HG03571 (cell line): Measurements from ENCODE around the gene COMP.
"Not testable (repeated sequence)": the region's sequence is repeated elsewhere in the genome, so short reads cannot be mapped to it uniquely, and the experiment has no call there.

Experiments used
- ATAC-seq: cut with Tn5 transposase; IDR thresholded peaks from one replicate; pipeline ENCODE4 v1.9.1; 2021; ENCODE audit not compliant: unreplicated experiment

The COMP gene

DNA sequence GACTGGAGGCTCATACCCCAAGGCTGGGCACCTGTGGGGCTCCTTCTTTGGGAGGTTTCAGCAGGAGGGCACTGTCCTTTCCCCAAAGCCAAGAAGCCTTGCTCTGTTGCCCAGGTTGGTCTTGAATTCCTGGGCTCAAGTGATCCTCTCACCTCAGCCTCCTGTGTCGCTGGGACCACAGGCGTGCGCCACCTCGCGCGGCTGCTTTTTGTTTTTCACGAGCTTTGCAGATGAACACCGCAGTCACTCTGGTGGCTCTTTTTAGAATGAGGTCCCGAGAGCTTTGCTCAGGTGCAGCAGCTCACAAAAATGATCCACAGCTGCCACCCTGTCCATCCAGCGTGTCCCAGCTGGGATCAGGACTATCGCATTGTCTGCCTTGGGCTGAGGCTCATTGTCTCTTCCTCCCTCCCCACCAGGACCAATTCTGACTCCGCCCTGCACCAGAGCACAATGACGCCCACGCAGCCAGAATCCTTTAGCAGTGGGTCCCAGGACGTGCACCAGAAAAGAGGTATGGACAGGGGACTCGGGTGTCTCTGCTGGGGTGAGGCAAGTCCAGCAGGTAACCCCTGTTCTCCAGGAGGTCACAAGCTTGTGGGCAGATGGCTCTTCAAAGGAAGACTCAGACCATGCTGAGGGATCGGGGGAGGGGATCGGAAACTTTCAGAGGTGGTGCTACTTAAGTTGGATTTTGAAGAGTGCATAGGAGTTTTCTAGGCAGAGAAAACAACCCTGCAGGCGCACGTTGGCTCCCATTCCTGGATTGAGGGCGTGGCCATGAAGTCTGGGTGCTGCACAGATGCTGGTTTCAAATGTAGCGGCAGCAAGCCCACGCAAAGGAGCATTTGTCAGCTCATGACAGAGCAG lies 41.5 kb downstream of the COMP start:
- ATAC-seq = no peak

DNA sequence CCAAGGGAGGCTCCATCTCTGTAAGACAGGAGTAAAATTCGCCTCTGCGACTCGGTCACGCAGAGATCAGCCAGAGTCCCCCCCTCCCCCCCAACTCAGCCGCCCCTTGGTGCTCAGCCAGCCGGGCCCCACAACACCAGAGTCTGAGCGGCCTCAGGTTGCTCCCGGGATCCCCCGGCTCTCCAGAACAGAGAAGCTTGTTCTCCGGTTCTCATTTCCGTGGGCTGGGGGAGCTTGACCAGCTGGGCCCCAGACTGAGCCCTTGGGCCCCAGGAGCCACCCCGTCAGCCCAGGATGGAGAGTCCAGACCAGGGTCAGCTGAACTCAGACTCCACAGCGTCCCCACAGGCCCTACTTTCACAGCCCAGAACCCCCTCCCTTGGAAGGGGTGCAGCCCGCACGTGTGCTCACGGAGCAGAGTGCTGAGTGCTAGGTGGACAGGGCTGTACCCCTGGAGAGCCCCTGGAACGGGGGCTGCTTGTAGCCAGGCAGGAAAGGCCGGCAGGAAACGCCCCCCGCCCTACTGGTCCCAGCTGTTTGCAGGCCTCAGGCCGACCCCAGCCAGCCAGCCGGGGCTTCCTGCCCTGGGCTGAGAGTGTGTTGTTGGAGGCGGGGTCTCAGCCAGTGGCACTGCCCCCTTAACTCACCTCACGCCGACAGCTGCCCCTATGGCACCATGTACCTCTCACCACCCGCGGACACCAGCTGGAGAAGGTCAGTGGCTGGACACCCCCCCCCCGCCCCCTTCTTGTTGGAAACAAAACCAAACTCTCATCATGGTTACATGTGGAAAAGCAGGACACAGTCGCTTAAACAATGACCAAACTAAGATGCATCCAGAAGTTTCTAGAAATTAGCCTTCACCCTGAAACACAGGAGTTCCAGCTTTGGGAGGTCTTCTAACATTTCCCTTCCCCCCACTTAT lies 44.4 kb downstream of the COMP start:
- ATAC-seq = no peak

- no peak for ATAC-seq
These were observed 45.2 kb downstream of the COMP start for GRCh38 chr19:18745931-18746330.

DNA sequence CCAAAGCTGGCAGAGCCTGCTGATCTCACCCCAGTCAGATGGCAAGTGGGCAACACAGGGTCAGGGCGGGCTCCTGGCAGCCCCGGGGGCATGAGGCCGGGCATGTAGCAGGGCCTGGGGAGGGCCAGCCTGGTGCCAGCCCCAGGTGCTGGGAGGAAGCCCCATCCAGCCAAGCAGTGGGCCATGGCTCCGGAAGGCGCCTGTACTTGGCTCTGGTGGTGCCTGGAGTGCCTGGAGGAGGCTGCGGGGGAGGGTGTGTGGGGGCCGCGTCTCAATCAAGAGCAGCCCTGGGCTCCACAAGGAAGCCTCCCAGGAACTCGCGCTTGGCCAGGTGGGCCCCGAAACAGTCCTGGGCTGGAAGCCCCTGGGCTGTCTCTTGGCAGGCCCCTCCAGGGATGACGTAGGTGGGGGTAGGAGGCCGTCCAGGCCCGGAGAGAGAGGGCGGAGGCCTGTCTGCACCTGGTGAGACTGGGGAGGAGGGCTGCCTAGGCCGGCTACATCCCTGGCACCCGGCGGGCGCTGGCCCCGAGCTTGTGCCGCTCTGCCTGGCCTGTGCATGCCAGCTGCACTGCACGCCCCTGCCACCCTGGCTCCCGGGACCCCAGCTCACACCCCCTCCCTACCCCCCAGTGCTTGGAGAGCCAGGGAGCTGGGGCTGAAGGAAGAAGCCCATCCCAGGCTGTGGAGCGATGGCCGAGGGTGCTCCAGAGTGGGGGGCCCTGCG lies 45.9 kb downstream of the COMP start:
- ATAC-seq = no peak

DNA sequence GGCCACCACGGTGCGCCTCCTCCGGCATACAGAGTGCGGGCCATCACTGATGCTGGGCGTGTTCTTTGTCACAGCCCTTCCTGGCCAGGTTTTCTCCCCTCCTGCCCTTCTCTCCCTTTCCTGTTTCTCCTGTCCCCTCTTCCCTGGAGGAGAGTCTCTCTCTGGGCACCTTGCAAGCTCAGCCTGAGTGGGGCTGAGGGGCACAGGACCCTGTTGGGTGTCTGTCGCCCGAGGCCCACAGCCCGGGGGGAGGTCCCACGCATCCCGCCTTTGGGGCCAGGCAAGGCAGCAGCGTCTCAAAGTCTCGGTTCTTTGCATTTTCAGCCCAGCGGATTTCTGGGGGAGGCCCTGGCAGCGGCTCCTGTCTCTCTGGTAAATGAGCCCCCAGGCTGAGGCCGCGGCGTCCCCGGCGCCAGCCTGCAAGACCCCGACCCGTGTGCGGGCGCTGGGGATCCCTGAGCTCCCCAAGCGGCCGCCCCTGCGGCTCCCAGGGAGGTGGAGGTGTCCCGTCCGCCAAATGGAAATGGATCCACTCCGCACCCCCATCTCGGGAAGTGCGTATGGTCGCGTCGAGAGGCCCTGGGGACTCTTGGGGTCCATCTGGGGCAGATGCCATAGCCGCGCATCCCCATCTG lies 47.2 kb downstream of the COMP start:
- ATAC-seq = no peak

GRCh38 chr19:18742838-18743783 lies 48.0 kb downstream of the COMP start:
- no peak for ATAC-seq

DNA sequence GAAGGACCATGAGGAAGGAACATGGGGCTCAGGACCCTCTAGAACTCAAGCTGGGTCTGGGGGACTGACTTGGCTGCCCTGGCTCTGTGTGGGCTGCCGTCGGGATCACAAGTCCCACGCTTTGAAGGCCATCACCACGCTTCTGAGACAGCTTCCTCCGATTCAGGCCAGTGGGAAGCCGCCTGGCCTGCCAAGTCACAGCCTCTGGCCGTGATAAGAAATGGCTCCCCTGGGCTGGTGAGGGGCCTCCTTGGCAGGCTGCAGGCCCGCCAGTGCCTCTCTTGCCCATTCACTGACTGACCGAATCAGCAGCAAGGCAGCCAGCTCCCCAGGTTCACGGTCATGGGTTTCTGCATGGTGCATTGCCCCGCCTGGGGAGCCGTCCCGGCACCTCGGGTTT lies 48.8 kb downstream of the COMP start:
- no peak for ATAC-seq

GRCh38 chr19:18741124-18742121 lies 49.7 kb downstream of the COMP start:
- ATAC-seq = no peak

DNA sequence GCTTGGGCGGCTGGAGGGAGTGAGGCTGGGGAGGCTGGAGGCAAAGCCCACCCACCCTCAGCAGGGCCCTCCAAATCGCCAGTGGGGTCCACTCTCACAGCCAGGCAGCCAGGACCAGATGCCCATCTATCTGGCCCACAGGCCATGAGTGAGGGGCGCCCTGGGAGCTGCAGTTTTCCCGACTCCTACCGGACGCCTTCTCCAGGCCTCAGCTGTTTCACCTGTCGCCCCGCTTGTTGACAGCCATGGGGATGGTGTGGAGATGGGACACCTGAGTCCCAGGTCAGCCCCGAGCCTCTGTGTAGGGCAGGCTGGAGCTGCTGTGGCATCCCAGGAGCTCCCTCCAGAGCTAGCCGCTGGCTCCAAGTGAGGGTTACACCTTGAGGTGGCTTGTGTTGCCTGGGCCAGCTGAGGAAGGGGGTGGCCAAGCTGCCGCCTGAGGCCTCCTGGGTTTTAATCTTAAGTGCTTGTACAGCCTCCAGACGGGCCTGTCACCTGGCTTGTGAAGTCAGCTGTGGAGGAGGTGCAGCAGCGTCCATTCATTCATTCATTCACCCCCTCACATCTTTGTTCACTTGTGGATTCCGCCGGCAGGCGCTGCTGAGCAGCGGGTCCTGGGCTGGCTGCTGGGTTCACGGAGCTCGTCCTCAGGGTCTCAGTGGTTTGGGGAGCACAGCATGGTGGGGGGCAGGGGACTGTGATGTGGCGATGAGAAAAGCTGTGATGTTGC lies 52.0 kb downstream of the COMP start:
- no peak for ATAC-seq

DNA sequence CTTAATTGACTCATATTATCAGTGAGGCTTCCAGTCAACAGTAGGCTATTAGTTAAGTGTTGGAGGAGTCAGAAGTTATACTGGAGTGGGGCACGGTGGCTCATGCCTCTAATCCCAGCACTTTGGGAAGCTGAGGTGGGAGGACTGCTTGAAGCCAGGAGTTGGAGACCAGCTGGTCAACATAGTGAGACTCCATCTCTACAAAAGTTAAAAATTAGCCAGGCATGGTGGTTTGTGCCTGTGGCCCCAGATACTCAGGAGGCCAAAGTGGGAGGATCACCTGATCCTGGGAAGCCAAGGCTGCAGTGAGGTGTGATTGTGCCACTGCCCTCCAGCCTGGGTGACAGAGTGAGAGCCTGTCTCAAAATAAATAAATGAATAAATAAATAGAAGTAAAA lies 53.2 kb downstream of the COMP start:
- no peak for ATAC-seq

GRCh38 chr19:18737337-18737953 lies 53.7 kb downstream of the COMP start:
- ATAC-seq = no peak

- ATAC-seq = no peak
These were observed 54.4 kb downstream of the COMP start for GRCh38 chr19:18736415-18737336.

DNA sequence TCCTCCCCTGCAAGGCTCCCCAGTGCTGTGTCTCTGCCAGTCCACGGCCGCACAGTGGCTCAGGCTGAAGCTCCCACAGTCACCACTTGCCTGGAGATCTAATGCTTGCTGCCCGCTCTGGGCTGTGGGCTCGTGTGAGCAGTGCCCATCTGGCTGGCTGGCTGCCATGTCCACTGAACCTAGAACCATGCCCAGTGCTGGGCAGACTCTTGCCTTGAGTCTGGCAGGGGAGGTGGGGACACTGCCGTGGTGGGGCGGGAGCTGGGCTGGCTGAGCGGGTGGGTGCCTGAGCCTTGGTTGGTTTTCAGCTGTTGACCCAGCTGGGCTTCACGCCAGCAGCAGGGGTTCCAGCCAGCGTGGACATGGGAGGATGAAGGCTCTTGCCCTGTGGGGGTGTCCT lies 55.4 kb downstream of the COMP start:
- ATAC-seq = no peak

DNA sequence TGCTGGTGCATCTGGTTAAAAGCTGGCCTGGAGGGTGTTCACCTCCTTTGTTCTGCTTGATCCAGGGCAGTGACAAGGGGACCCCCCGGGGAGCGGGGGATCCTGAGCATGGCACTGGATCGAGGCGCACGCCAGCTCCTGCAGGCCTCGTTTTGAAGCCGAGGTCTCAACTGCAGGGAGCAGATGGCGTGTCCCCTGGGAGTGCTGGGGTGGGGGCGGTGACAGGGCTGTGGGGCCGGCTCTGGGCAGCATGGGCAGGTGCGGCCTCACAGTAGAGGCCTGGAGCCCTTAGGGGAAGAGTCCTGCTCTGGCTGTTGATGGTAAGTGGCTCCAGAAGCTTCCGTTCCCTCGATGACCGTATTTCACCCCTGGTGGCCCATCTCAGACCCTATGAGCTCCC lies 55.8 kb downstream of the COMP start:
- ATAC-seq = no peak

DNA sequence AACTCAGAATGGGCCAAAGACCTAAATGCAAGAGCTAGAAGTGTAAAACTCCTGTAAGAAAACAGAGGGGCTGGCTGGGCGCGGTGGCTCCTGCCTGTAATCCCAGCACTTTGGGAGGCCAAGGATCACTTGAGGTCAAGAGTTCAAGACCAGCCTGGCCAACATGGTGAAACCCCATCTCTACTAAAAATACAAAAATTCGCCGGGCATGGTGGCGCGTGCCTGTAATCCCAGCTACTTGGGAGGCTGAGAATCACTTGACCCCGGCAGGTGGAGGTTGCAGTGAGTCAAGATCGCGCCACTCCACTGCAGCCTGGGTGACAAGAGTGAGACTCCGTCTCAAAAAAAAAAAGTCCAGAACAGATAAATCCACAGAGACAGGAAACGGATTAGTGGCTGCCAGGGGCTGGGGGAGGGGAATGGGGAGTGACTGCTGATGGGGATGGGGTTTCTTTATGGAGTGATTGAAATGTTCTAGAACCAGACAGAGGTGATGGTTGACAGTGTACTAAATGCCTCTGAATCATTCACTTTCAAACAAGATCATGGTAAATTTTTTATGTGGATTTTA lies 57.3 kb downstream of the COMP start:
- not testable (repeated sequence) for ATAC-seq

DNA sequence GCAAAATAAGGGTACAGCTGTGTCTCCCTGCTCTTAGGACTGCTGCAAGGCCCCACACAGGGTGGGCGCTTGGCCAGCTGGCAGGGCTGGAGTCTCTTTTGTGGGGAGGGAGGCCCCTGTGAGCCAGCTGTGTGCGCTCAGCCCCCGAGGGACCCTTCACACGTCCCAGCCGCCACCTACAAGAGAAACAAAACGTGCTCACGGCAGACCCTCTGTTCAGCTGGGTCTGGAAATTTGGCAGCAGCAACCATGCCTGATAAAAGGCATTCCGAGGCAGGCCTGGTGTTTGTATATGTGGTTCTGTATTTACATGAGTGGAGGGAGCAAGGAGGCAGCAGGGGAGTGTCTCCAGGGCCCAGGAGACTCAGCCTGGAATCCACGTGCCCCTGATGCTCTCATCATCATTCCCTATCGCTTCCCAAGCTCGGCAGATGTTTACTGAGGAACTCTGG lies 57.9 kb downstream of the COMP start:
- ATAC-seq = no peak
